HG03066 (cell line): ENCODE data around the gene SRGAP3.
"Not testable (repeated sequence)": the region's sequence is repeated elsewhere in the genome, so short reads cannot be mapped to it uniquely, and the experiment has no call there.

Source experiments
- ATAC-seq: cut with Tn5 transposase; IDR thresholded peaks from one replicate; pipeline ENCODE4 v1.9.1; 2021; ENCODE audit warnings: low read depth; ENCODE audit not compliant: unreplicated experiment

The SRGAP3 gene

GRCh38 chr3:9249273-9250192 is at the start of gene SRGAP3:
Gene SRGAP3 (minus strand): TSS chr3:9249646. CDS start chr3:9248951, 695 bp downstream.
- ATAC-seq = peak; percentile 100

DNA sequence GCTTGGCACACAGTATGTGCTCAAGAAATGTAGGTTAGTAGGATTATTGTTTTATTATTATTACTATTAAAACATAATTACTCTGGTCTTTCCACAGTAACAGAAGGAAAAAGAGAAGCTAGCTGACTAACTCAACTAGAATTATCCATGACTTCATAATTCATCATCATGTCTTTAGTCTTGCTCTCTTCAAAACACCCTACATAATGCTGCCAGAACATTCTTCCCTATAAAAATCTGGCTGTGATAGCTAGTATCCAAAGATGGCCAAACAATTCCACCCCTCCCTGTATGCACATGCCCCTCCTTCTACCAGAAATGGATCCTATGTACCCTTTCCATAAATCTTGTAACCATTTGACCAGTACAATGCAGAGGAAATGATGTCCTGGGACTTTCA is 48.8 kb upstream of the SRGAP3 start:
- no peak for ATAC-seq

- ATAC-seq = no peak
Observed at GRCh38 chr3:9296241-9296640, 46.8 kb upstream of the SRGAP3 start.

DNA sequence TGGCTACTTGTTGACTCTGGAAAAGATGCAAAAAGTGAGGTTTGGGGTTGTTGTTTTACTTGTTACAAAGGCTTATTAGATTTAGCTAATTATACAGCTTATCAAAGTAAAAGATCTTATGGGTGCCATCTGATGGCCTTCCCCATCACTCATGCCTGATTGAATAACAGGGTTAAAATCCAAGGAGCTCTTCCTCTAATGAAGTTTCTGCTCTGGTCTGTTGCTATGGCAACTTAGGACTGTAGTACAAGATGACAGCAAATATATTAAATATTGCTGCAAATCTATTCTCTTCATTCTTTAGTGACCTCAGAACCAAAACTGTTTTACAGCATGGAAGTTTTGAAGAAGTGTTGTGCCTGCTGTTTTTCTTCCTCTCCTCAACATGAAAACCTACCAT is 45.6 kb upstream of the SRGAP3 start:
- no peak for ATAC-seq

GRCh38 chr3:9293953-9294352 is 44.5 kb upstream of the SRGAP3 start:
- ATAC-seq = not testable (repeated sequence)

- ATAC-seq = no peak
Observed at GRCh38 chr3:9293076-9293475, 43.6 kb upstream of the SRGAP3 start.

GRCh38 chr3:9292516-9292915 is 43.1 kb upstream of the SRGAP3 start:
- ATAC-seq = no peak

DNA sequence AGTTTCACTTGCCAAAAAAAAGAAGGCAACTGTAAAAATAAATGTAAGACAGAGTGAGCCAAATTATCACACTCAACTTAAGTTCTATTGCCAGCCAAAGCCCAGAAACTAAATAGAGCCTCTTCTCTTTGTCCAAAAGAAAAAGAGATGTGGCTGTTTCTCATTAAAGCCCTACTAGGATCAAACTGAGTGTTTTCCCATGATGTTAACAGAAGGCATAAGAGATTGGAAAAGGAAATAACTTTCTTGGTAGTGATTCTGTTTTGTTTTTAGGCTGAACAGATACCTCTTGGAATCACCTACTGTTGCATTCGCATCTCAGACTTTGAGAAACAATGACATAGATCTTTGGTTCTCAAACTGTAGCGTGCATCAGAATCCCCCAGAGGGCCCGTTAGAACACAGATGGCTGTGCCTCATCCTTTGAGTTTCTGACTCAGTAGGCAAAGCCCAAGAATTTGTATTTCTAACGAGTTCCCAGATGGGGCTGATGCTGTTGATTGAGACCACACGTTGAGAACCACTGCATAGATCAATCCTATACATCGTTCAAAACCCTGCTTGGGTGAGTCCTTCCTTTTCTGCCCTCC is 42.5 kb upstream of the SRGAP3 start:
- ATAC-seq = no peak

DNA sequence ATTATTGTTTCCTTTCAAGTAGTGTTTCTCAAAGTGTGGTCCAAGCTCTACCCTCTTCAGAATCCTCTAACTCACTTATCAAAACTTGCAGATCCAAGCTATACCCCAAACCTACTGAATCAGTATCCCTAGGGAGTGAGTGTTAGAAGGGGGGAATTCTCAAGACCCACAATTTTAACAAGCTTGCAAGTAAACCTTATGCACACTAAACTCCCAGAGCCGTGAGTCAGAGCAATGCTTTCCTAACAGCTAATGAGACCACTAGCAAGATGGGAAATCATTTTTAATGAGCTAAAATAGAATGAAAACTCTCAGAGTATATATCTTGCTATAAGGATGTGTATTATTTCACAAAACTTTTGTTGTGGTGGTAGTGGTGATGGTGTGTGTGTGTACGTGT is 41.1 kb upstream of the SRGAP3 start:
- ATAC-seq = no peak

DNA sequence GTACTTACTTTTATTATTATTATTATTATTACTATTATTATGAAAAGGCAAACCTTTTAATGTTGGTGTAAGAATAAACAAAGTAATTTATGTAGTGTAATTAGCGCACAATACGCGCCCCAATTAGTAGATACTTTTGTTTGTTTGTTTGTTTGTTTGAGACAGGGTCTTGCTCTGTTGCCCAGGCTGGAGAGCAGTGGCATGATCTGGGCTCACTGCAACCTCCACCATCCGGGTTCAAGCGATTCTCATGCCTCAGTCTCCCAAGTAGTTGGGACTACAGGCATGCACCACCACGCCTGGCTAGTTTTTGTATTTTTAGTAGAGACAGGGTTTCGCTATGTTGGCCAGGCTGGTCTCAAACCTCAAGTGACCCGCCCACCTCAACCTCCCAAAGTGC is 32.1 kb upstream of the SRGAP3 start:
- ATAC-seq = not testable (repeated sequence)

DNA sequence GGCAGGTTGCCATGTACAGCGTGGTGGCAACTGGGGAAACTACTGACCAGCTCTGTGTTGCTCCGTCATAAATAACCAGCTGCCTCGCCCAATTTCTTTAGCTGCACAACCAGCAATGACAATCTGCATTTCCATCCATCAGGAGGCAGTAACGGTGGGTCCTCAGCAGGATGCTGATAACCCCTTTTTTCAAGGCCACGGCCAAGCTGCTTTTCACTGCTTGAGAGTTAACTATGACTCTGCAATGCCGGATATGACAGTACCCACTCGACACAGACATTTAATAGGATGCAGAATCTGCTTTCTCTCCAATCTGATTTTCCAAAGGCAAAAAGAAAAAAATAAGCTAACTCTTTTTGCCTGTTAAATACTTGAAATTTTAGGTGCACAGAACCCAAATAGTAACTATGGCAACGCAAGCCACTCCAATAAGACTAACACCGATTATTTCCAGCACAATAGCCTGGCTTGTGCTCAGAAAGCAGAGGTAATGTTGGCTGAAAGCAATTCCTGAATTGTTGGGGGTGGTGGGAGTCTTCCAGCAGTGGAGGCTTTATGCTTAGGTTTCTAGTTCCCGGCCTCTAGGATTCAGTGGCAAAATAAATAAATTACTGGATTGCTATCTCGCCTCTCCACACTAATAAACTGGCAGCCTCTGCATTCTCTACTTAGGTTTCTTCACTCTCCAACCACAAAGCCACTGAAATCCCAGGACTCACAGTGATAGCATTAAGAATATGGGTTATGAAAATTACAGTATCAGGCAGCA is 31.2 kb upstream of the SRGAP3 start:
- no peak for ATAC-seq

DNA sequence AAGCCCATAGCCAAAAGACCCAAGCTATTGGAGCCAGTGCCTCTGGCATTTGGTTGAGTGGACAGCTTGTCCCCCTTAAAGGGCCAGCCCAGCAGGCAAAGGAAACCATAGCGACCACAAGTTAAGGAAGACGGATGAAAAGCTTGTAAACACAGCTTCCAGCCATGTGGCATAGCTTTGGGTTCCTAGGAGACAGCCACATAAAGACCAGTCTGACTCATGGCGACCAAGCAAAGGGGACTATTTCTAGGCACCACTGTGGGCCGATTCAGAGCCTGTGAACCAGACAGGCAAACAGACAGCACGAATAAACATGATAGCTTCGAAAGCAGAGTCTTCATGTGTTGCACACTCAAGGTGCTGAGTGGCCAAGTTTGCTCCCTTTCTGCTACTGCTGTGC is 30.5 kb upstream of the SRGAP3 start:
- no peak for ATAC-seq

DNA sequence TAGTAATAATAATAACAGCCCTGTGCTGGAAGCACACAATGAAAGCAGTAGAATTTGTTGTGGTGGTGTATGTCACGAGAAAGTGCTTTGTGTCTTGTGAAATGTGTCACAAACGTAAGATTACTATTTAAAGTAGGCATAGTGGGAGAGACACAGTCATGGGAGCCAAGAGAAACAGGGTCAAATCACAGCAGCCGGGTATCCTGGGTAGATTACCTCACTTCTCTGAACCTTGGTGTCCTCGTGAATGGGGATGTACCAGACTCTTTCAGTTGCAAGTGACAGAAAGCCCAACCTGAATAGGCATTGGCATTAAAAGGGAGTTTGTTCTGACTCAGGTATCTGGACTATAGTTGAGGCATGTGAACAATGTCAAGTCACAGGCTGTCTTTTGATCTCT is 29.1 kb upstream of the SRGAP3 start:
- ATAC-seq = no peak

DNA sequence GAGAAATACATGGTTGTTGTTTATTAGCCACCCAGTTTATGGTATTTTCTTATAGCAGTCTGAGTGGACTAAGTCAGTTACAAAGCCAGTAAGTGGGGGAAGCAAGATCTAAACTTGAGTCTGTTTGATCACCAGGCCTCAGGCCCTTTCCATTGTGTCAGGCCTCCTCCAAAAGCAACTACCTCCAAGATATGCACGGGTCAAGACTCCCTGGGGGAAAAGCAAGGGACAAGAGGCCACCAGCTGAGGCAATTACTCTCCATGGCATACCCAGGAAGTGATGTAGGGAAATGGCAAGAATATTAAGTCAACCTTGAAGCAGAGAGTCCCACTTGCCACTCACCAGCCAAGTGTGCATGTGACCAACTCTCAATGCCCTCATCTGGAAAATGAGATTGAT is 28.6 kb upstream of the SRGAP3 start:
- no peak for ATAC-seq

DNA sequence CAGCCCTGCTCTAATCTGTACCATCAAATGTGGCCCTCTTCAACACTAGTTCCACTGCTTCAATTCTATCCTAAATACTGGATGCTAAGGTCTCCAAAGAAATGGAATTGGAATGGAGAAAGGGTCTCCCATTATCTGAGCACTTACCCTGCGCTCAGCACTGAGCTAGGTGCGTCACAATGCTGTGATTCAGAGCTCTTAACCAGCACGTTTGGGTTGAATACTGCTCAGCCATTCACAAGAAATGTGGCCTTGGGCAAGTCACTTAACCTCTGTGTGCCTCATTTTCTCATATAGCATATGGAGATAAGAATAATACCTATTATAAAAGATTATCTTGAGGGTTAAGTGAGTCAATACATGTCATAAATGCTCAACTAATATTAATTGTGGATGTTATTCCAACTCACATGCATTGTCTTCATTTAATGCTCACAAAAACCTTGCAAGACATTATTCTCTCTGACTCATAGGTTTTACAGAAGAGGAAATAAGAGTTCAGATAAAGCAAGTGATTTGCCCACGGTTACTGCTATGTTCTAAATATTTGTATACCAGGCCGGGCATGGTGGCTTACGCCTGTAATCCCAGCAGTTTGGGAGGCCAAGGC is 27.4 kb upstream of the SRGAP3 start:
- ATAC-seq = no peak

GRCh38 chr3:9271903-9272302 is 22.5 kb upstream of the SRGAP3 start:
- no peak for ATAC-seq

GRCh38 chr3:9270704-9271103 is 21.3 kb upstream of the SRGAP3 start:
- no peak for ATAC-seq

DNA sequence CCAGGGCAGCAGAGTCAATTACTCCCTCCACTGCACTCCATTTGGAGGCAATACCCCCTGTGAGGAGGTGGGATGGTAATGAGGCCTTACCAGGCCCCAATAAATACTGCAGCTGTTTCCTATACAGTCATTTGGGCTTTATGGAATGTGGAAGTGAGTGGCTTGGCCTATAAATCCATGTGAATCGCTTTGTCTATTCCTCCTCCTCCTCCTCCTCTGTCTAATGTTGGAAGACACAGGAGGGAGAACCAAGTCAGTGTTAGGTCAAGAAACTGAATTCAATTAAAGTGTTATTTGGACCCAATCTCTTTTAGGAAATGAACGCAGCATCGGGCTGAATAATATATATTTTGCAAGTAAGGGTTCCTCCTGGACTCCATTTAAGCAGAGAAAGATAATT is 17.3 kb upstream of the SRGAP3 start:
- ATAC-seq = no peak

DNA sequence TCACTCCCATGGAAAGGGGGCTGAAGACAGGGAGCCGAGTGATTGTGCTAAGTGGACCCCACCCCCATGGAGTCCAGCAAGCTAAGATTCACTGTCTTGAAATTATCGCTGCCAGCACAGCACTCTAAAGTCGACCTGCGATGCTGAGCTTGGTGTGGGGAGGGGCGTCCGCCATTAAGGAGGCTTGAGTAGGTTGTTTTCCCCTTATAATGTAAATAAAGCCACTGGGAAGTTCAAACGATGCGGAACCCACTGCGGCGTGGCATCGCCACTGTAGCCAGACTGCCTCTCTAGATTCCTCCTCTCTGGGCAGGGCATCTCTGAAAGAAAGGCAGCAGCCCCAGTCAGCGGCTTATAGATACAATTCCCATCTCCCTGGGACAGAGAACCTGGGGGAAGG is 10.9 kb upstream of the SRGAP3 start:
- ATAC-seq = no peak

- no peak for ATAC-seq
Observed at GRCh38 chr3:9257092-9257491, 7.6 kb upstream of the SRGAP3 start.

DNA sequence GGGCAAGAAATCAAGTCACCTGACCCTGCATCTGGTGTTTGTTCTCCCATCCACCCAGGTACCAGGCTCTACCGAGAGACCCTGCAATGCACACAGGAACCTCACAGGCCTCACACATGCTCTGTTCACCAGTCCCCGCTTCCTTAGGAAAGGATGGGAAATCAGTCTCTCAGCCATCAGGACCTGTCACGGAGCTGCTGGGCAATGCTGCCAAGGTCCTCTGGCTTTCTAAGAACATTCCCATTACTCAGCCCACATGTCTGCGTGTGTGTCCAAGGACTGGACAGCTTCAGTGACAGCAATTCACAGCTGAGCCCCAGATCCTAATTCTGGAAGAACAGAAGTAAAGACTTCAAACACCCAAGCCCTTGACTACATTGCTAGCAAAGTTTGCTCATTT is 6.5 kb upstream of the SRGAP3 start:
- ATAC-seq = no peak
